Stomach (tissue), 4 donors: ENCODE results near the gene LDLRAD3.

ENCODE experiments used
- CTCF ChIP-seq, 7 experiments: fragments of 450-650 bp in 4 of 7; fragments of 200-600 bp in 3 of 7; sonication (generic) in 3 of 7; IDR thresholded peaks; one replicate each; pipeline ENCODE4 v1.5.1; 2016 to 2019; ENCODE audit warnings: antibody characterized with exemption in 7 of 7, control low read depth in 2 of 7, mild to moderate bottlenecking in 1 of 7
- EP300 ChIP-seq: sonication (generic); formaldehyde crosslinking; IDR thresholded peaks from one replicate; pipeline ENCODE4 v1.6.1; 2017; ENCODE audit warnings: antibody characterized with exemption
- POLR2A ChIP-seq, 4 donors: fragments of 450-650 bp; IDR thresholded peaks; one replicate each; pipeline ENCODE4 v1.6.1; 2016; ENCODE audit warnings: antibody characterized with exemption in 4 of 4, control low read depth in 2 of 4, mild to moderate bottlenecking in 1 of 4, moderate library complexity in 1 of 4
- POLR2AphosphoS5 ChIP-seq, 3 donors: sonication (generic); formaldehyde crosslinking; IDR thresholded peaks; one replicate each; pipeline ENCODE4 v1.6.1; 2016; ENCODE audit warnings: antibody characterized with exemption in 3 of 3

GRCh38 chr11:35930466-35930865 is 13.4 kb upstream of the LDLRAD3 start:
- TF ChIP-seq POLR2A (IDR thresholded peaks at IDR 0.05) (no peak), CTCF (IDR thresholded peaks at IDR 0.05) (no peak), EP300 (no peak), POLR2AphosphoS5 (IDR thresholded peaks at IDR 0.05) (no peak)
